ENCODE results near the gene RAET1L.

- no peak for TF ChIP-seq CTCF (IDR thresholded peaks at IDR 0.05; ENCODE audit: extremely low read depth in 1 of 2, insufficient read depth in 1 of 2, low read depth in 1 of 2, low read length in 2 of 2)
- TF ChIP-seq MYC (IDR thresholded peaks at IDR 0.05; ENCODE audit: low read depth, low read length) = no peak
- no peak for TF ChIP-seq POLR2A (IDR thresholded peaks at IDR 0.05; ENCODE audit: low read depth, low read length)
- peak; percentile 53 for TF ChIP-seq EZH2 (IDR thresholded peaks at IDR 0.05; ENCODE audit: borderline replicate concordance, low read depth, low read length, severe bottlenecking)
- TF ChIP-seq MAX (IDR thresholded peaks at IDR 0.05; ENCODE audit: insufficient read depth, insufficient read length) = no peak
These were observed at the start of gene RAET1L for GRCh38 chr6:150025201-150025917.
